ENCODE measurements around the gene FBXO41. TPM values are rescaled to one million over a fixed set of nuclear protein-coding genes. Genes with fewer than 3 reads are reported as not detected.

Gene FBXO41
- total RNA-seq, 4 donors from 2014 or later: 1.7 to 6.0 (median 4.2) TPM

- peaks cover 0 to 2% (median 0%) of the 10 kb centered on the region in 4 donors for H3K4me1 ChIP-seq
- 76% methylated on average over 4 of the region's 4 CpGs for WGBS
- no peak overlapping the region for H3K4me3 ChIP-seq
- intact Hi-C loops (cut with DNase I): loop anchor here (10.0 kb wide), 1 partner anchor 125 kb away; the partner anchor contains the start of gene ALMS1
- no peaks in the 10 kb centered on the region for H3K9me3 ChIP-seq
- H3K27ac ChIP-seq (replicated peaks in 1 of 4): no peak overlapping the region
- H3K36me3 ChIP-seq: peaks cover 0 to 16% (median 6%) of the 10 kb centered on the region in 4 donors
- no peak for TF ChIP-seq CTCF (IDR thresholded peaks at IDR 0.05)
- TF ChIP-seq POLR2A (IDR thresholded peaks at IDR 0.05; ENCODE audit: low read depth): no peak
- TF ChIP-seq EP300 (IDR thresholded peaks at IDR 0.05): no peak
- TF ChIP-seq POLR2AphosphoS5 (IDR thresholded peaks at IDR 0.05): no peak
- no peak for DNase-seq (ENCODE audit: extremely low spot score)
- H3K27me3 ChIP-seq: no peaks in the 10 kb centered on the region
Measured at GRCh38 chr2:73259704-73260337, 24.5 kb downstream of the FBXO41 start.

GRCh38 chr2:73259276-73259675, 25.0 kb downstream of the FBXO41 start:
- DNase-seq (ENCODE audit: extremely low spot score): no peak
- peaks cover 0 to 2% (median 0%) of the 10 kb centered on the region in 4 donors for H3K4me1 ChIP-seq
- H3K36me3 ChIP-seq: peaks cover 0 to 22% (median 12%) of the 10 kb centered on the region in 4 donors
- intact Hi-C loops (cut with DNase I): no loop called here
- H3K27ac ChIP-seq (replicated peaks in 1 of 4): no peak overlapping the region
- TF ChIP-seq POLR2AphosphoS5 (IDR thresholded peaks at IDR 0.05): no peak
- TF ChIP-seq CTCF (IDR thresholded peaks at IDR 0.05): no peak
- TF ChIP-seq EP300 (IDR thresholded peaks at IDR 0.05): no peak
- no peak for TF ChIP-seq POLR2A (IDR thresholded peaks at IDR 0.05; ENCODE audit: low read depth)
- H3K9me3 ChIP-seq: no peaks in the 10 kb centered on the region
- no peaks in the 10 kb centered on the region for H3K27me3 ChIP-seq
- H3K4me3 ChIP-seq: no peak overlapping the region
- 96% methylated on average over 8 of the region's 8 CpGs for WGBS

GRCh38 chr2:73258913-73259215, 25.4 kb downstream of the FBXO41 start:
- Histone ChIP-seq H3K9me3 (no peaks in the 10 kb centered on the region), H3K36me3 (peaks cover 0 to 26% (median 16%) of the 10 kb centered on the region in 4 donors), H3K27me3 (no peaks in the 10 kb centered on the region), H3K27ac (replicated peaks in 1 of 4) (no peak overlapping the region), H3K4me1 (peaks cover 0 to 2% (median 0%) of the 10 kb centered on the region in 4 donors), H3K4me3 (no peak overlapping the region)
- no peak for DNase-seq (ENCODE audit: extremely low spot score)
- intact Hi-C loops (cut with DNase I): no loop called here
- 88% methylated on average over 5 of the region's 9 CpGs for WGBS
- TF ChIP-seq POLR2AphosphoS5 (IDR thresholded peaks at IDR 0.05) (no peak), EP300 (IDR thresholded peaks at IDR 0.05) (no peak), CTCF (IDR thresholded peaks at IDR 0.05) (no peak), POLR2A (IDR thresholded peaks at IDR 0.05; ENCODE audit: low read depth) (no peak)

GRCh38 chr2:73258186-73258912, 25.9 kb downstream of the FBXO41 start:
- TF ChIP-seq CTCF (IDR thresholded peaks at IDR 0.05): no peak
- no peak for TF ChIP-seq EP300 (IDR thresholded peaks at IDR 0.05)
- TF ChIP-seq POLR2AphosphoS5 (IDR thresholded peaks at IDR 0.05): no peak
- no peak for TF ChIP-seq POLR2A (IDR thresholded peaks at IDR 0.05; ENCODE audit: low read depth)
- H3K9me3 ChIP-seq: no peaks in the 10 kb centered on the region
- H3K4me1 ChIP-seq: peaks cover 0 to 2% (median 0%) of the 10 kb centered on the region in 4 donors
- H3K27me3 ChIP-seq: no peaks in the 10 kb centered on the region
- 100% methylated on average over 3 of the region's 8 CpGs for WGBS
- no peak overlapping the region for H3K4me3 ChIP-seq
- intact Hi-C loops (cut with DNase I): no loop called here
- DNase-seq (ENCODE audit: extremely low spot score): no peak
- peaks cover 3 to 28% (median 21%) of the 10 kb centered on the region in 4 donors for H3K36me3 ChIP-seq
- H3K27ac ChIP-seq (replicated peaks in 1 of 4): no peak overlapping the region
